ENCODE data around the gene TMEM18. TPM values are rescaled to one million over a fixed set of nuclear protein-coding genes. Genes with fewer than 3 reads are reported as not detected.

The TMEM18 gene
- total RNA-seq, 1 experiment from 2014 or later, result 30.7 TPM

DNA sequence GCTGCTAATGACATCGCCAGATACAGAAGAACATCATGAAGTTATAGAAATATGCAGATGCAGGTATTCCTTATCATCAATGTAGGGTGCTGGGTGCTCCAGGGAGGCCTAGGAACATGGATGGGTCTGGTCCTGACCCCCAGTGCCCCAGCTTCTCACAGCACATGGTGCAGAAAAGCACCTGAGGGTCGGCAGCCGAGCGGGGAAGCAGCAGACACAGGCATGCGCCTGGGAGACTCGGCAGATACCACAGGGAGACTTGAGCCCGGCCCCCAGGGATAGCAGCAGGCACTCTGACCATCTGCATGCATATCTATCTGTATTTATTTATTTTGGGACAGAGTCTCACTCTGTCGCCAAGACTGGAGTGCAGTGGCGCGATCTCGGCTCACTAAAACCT is 43.2 kb downstream of the TMEM18 start:
- Histone ChIP-seq H3K9ac (ENCODE audit: extremely low read depth, insufficient read length, low read length) (no peak overlapping the region), H3K14ac (ENCODE audit: insufficient read depth, low read length) (no peak overlapping the region), H3K79me1 (ENCODE audit: insufficient read depth, low read depth, low read length, poor library complexity, severe bottlenecking) (no peaks in the 10 kb centered on the region), H2BK20ac (ENCODE audit: low read depth, low read length, poor library complexity, severe bottlenecking) (no peak overlapping the region), H2AFZ (ENCODE audit: low read length) (no peak overlapping the region), H3T11ph (ENCODE audit: low read length) (no peak overlapping the region), H3K27ac (ENCODE audit: insufficient read length, low read depth, low read length) (no peak overlapping the region), H3K23ac (ENCODE audit: insufficient read length, low read depth, low read length) (no peak overlapping the region), H3K18ac (ENCODE audit: insufficient read length, low read depth, low read length) (no peak overlapping the region), H3K4ac (ENCODE audit: low read depth, low read length) (no peak overlapping the region), H3K56ac (ENCODE audit: insufficient read length, low read depth, low read length) (no peak overlapping the region), H3K79me2 (ENCODE audit: insufficient read depth, low read length) (no peaks in the 10 kb centered on the region), H2BK120ac (ENCODE audit: low read depth, low read length, poor library complexity, severe bottlenecking) (no peak overlapping the region), H4K8ac (replicated peaks; ENCODE audit: insufficient read length, low read depth, low read length) (no peak overlapping the region), H4K5ac (ENCODE audit: insufficient read length, low read depth, low read length) (no peak overlapping the region), H4K20me1 (ENCODE audit: control insufficient read depth, insufficient read depth, insufficient read length) (no peaks in the 10 kb centered on the region), H3K9me3 (ENCODE audit: control insufficient read depth, low read depth, low read length) (no peaks in the 10 kb centered on the region), H2BK12ac (ENCODE audit: insufficient read length, low read depth, low read length) (no peak overlapping the region), H2BK5ac (ENCODE audit: insufficient read length, low read length) (no peak overlapping the region), H4K91ac (ENCODE audit: insufficient read length, low read depth, low read length) (no peak overlapping the region), H2BK15ac (ENCODE audit: low read depth, low read length) (no peak overlapping the region), H3K4me2 (ENCODE audit: insufficient read depth, insufficient read length, low read length) (no peak overlapping the region), H2AK5ac (ENCODE audit: insufficient read length, low read length) (no peak overlapping the region), H3K4me1 (ENCODE audit: insufficient read depth, low read length) (no peaks in the 10 kb centered on the region), H3K23me2 (ENCODE audit: insufficient read length, low read depth, low read length, poor library complexity, severe bottlenecking) (no peaks in the 10 kb centered on the region), H3K27me3 (ENCODE audit: insufficient read depth, low read length) (peaks cover 2% of the 10 kb centered on the region; the same call in 1 of the 2 replicates)
- no peak overlapping the region for H3K4me3 Mint-ChIP-seq
- peaks cover 24% of the 10 kb centered on the region for H3K27me3 Mint-ChIP-seq (ENCODE audit: low read depth)
- DNase-seq, result no peak
- no peak overlapping the region for H3K27ac Mint-ChIP-seq
- H3K4me1 Mint-ChIP-seq, result peaks cover 0 to 3% of the 10 kb centered on the region in 2 experiments; a peak in 2 of 4 replicates
- TF ChIP-seq, protein P1, sequence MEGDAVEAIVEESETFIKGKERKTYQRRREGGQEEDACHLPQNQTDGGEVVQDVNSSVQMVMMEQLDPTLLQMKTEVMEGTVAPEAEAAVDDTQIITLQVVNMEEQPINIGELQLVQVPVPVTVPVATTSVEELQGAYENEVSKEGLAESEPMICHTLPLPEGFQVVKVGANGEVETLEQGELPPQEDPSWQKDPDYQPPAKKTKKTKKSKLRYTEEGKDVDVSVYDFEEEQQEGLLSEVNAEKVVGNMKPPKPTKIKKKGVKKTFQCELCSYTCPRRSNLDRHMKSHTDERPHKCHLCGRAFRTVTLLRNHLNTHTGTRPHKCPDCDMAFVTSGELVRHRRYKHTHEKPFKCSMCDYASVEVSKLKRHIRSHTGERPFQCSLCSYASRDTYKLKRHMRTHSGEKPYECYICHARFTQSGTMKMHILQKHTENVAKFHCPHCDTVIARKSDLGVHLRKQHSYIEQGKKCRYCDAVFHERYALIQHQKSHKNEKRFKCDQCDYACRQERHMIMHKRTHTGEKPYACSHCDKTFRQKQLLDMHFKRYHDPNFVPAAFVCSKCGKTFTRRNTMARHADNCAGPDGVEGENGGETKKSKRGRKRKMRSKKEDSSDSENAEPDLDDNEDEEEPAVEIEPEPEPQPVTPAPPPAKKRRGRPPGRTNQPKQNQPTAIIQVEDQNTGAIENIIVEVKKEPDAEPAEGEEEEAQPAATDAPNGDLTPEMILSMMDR (conservative IDR thresholded peaks at IDR 0.05), result no peak
- H3K9me3 Mint-ChIP-seq, result peaks cover 14% of the 10 kb centered on the region in 2 experiments
- H3K36me3 Mint-ChIP-seq (ENCODE audit: insufficient read depth in 1 of 3, low read depth in 3 of 3), result peaks cover 1 to 7% (median 4%) of the 10 kb centered on the region in 3 experiments; a peak in 6 of 7 replicates
- no CpG with 5 or more reads among the region's 11 CpGs for WGBS (ENCODE audit: extremely low coverage, insufficient read length, low lambda C conversion rate)
